Measurements from ENCODE around the gene PLAGL1. TPM values are rescaled to one million over a fixed set of nuclear protein-coding genes. Genes with fewer than 3 reads are reported as not detected.

Gene PLAGL1
- total and polyA plus RNA-seq, 2 of the 8 experiments (the other 6 are each of a cell fraction or from before 2014, with no cell fraction given): 0.94 to 1.1 TPM

DNA sequence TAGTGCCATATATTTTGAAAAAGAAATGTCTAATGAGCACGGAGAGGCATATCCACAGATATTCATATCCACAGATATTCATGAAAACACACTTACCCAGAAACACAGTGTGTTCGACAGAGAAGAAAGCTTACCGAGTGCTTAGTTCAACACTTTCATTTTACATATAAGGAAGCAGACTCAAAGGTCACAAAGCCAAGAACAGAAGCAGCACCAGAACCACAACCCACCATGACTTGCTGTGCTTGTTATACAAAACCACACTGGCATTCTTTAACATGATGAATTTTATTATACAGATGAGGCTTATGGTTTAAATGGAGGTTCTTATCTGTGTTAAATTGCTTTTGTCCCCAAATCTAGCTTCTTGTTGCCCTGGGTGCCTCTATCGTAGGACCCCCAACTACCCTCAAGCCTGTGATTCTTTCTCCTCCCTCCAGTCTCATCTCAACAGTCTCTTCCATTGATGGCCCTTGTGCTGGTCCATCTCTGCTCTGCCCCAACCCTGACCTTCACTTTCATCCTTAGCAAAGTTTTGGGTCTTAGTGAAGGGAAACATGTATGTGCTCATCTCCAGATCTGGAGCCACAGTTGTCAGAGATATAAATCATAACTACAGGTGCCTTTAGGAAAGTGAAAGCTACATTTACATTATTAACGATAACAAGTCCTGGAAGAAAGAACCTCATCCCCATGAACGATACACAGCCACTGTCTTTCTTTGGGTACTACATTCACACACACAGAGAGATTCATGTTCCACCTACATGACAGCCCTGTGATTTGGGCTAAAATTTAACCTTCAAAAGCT is 47.3 kb upstream of the PLAGL1 start:
- no peak overlapping the region for H2BK20ac ChIP-seq (ENCODE audit: low read length)
- H3K23me2 ChIP-seq (ENCODE audit: low read depth, low read length): no peaks in the 10 kb centered on the region
- ChIA-PET CTCF (ENCODE audit: partially characterized antibody) (interaction anchor here (1.0 to 2.7 kb wide), 3 partner anchors 21 to 115 kb away, joined by 3 to 13 read pairs (median 5); no protein-coding TSS in a partner anchor), POLR2A (ENCODE audit: partially characterized antibody) (no interaction called here)
- H3K23ac ChIP-seq (ENCODE audit: insufficient read length): no peak overlapping the region
- no peak overlapping the region for H3K4me2 ChIP-seq (ENCODE audit: insufficient read depth in 1 of 2, low read depth in 2 of 2, low read length in 2 of 2)
- H3K4ac ChIP-seq (replicated peaks; ENCODE audit: insufficient read length, low read depth, low read length): no peak overlapping the region
- H2BK120ac ChIP-seq (replicated peaks; ENCODE audit: low read depth, low read length): no peak overlapping the region
- H3K36me3 ChIP-seq (ENCODE audit: control insufficient read depth in 2 of 4, insufficient read depth in 4 of 4, low read length in 3 of 4): no peaks in the 10 kb centered on the region
- no peak overlapping the region for H2BK15ac ChIP-seq (ENCODE audit: low read length)
- H3K4me3 ChIP-seq (ENCODE audit: extremely low read depth in 1 of 4, insufficient read depth in 2 of 4, low read depth in 3 of 4, low read length in 4 of 4): no peak overlapping the region
- H3K18ac ChIP-seq (ENCODE audit: extremely low read depth, low read length): no peak overlapping the region
- TF ChIP-seq SIRT6 (IDR thresholded peaks at IDR 0.05; ENCODE audit: low read length): no peak
- no peak for TF ChIP-seq HDAC2 (IDR thresholded peaks at IDR 0.05; ENCODE audit: borderline replicate concordance in 1 of 2, low read depth in 2 of 2, low read length in 2 of 2)
- no peak for TF ChIP-seq POLR2A (IDR thresholded peaks at IDR 0.05; ENCODE audit: control extremely low read depth in 1 of 2, low read depth in 2 of 2, low read length in 2 of 2)
- TF ChIP-seq PHF8 (conservative IDR thresholded peaks at IDR 0.05; ENCODE audit: low read depth, low read length): no peak
- no peak for TF ChIP-seq RAD21 (IDR thresholded peaks at IDR 0.05 in 1 of 2, conservative IDR thresholded peaks at IDR 0.05 in 1 of 2; ENCODE audit: low read depth in 2 of 2, low read length in 2 of 2)
- no peak for TF ChIP-seq NANOG (IDR thresholded peaks at IDR 0.05; ENCODE audit: insufficient read depth, low read depth, low read length, poor library complexity, severe bottlenecking)
- no peak for TF ChIP-seq KDM5A (IDR thresholded peaks at IDR 0.05; ENCODE audit: low read length)
- H3K27me3 ChIP-seq (replicated peaks in 1 of 4; ENCODE audit: control insufficient read depth in 3 of 4, extremely low read depth in 1 of 4, insufficient read depth in 3 of 4, low read length in 3 of 4): peaks cover 0 to 1% (median 0%) of the 10 kb centered on the region in 4 experiments; a peak in 1 of 7 replicates
- no peak overlapping the region for H4K91ac ChIP-seq (replicated peaks; ENCODE audit: insufficient read length, low read length)
- no peak overlapping the region for H3K27ac ChIP-seq (ENCODE audit: low read depth, low read length)
- H3K9me3 ChIP-seq (ENCODE audit: insufficient read depth in 2 of 2, low read depth in 1 of 2, low read length in 1 of 2): no peaks in the 10 kb centered on the region
- H3K4me1 ChIP-seq (replicated peaks in 1 of 4; ENCODE audit: control insufficient read depth in 3 of 4, insufficient read depth in 4 of 4, low read length in 3 of 4): no peaks in the 10 kb centered on the region
- H4K5ac ChIP-seq (ENCODE audit: insufficient read length, low read depth, low read length): no peak overlapping the region
- H3K56ac ChIP-seq (replicated peaks; ENCODE audit: insufficient read length, low read depth, low read length): no peak overlapping the region
- H3K79me2 ChIP-seq (ENCODE audit: control insufficient read depth in 1 of 2, insufficient read depth in 2 of 2, low read length in 2 of 2): no peaks in the 10 kb centered on the region
- H2BK5ac ChIP-seq (ENCODE audit: low read depth, low read length): no peak overlapping the region
- no peak overlapping the region for H3K14ac ChIP-seq (ENCODE audit: insufficient read length)
- DNase-seq (ENCODE audit: low read depth in 1 of 2, low spot score in 2 of 2) (no peak), FAIRE-seq (no peak)
- no peak overlapping the region for H2AK5ac ChIP-seq (ENCODE audit: low read depth, low read length)
- H4K8ac ChIP-seq (ENCODE audit: extremely low read depth, insufficient read depth, low read length): no peak overlapping the region
- H3K9ac ChIP-seq (replicated peaks in 1 of 4; ENCODE audit: extremely low read depth in 1 of 4, low read depth in 3 of 4, low read length in 3 of 4): no peak overlapping the region
- no peak overlapping the region for H2AFZ ChIP-seq (ENCODE audit: low read length)
- WGBS, 2 experiments (ENCODE audit: extremely low coverage in 1 of 2, insufficient coverage in 1 of 2, insufficient read length in 1 of 2, insufficient replicate concordance in 2 of 2, low coverage in 1 of 2, low lambda C conversion rate in 2 of 2, missing lambda C conversion rate in 1 of 2): 86% methylated on average over 6 of the region's 6 CpGs; no CpG with 5 or more reads in 1 of the 2 experiments
- no peaks in the 10 kb centered on the region for H3K79me1 ChIP-seq (ENCODE audit: low read depth, low read length)
- no peaks in the 10 kb centered on the region for H4K20me1 ChIP-seq (replicated peaks in 1 of 2; ENCODE audit: control insufficient read depth in 1 of 2, insufficient read depth in 2 of 2, low read length in 2 of 2)
- no peak overlapping the region for H2BK12ac ChIP-seq (ENCODE audit: low read depth, low read length)
